DMS 273 (cell line): Measurements from ENCODE around the gene ADRA1B.

ENCODE experiments used
- DNase-seq: peaks from one replicate; lab custom pipeline; 2025; ENCODE audit not compliant: unreplicated experiment; lab: John Stamatoyannopoulos, UW

The ADRA1B gene

DNA sequence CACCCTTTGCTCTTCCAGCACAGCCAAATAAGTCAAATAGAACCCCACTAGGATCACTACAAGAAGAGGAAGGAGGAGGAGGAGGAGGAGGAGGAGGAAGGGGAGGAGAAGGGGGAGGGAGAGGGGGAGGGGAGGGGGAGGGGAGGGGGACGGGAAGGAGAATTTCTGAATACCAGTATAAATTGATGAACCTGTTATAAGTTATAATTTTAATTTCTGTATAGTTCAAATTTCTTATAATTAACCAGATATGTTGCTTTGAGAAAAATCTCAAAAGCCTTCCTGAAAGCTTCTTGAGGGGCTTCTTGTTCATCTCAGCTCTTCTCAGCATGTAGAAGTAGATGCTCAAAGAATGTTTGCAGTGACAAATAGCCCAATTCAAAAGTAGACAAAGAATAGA lies 15.0 kb upstream of the ADRA1B start:
- no peak for DNase-seq

DNA sequence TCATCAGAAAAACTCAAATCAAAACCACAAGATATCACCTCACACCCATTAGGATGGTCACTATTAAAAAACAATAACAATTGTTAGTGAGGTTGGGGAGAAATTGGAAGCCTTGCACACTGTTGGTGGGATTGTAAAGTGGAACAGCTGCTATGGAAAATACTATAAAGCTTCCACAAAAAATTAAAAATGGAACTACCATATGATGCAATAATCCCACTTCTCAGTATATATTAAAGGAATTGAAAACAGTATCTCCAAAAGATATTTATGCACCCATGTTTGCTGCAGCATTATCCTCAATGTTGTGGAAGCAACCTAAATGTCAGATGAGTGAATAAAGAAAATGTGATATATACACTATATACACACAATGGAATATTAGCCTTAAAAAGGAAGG lies 14.5 kb upstream of the ADRA1B start:
- DNase-seq = no peak

DNA sequence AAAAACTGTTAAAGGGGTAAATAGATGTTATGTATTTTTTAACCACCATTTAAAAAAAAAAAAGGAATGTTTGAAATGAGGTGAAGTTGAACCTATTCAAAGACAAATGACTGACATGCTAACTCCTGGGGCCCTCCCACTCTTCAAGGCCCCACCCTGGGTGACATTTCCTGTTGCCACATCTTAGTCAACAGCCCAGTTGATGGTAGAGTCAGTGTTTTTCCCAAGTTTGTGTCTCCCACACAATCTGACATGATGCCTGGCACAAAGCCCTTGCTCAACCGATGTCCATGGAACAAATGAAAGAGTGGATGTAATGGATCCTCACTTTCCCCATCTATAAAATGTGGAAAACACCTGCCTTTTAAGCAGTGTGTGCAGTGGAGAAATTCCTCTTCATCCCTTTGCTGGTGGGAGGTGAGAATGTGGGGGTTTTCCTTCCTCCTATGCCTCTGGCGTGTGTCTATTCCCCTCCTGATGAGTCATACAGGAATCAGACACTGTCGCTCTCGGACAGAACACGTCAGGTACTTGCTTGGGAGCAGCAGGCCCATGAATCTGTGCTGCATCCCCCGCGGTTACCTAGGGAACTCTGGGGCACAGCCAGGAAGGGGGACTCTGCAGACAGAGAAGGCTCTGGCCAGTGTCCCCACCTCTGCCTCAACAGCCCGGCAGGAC lies 13.7 kb upstream of the ADRA1B start:
- no peak for DNase-seq

DNA sequence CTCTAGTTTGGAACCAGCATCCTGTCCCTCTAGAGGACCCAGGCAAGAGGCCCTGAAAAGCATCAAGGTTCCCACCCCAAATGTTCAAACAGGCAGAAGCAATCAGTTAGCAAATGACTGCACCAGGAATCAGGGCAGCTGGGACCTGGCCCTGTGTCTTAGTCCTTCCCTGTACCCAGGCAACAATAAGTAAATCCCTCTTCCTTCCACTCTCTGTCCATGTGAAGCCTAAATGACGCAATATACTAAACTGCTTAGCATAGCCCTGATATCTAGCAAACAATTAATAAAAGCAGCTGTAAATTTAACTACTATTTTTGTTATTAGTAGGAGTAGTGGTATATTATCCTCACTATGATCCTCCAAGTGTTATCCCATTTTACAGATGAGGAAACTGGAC lies 13.2 kb upstream of the ADRA1B start:
- DNase-seq = no peak

DNA sequence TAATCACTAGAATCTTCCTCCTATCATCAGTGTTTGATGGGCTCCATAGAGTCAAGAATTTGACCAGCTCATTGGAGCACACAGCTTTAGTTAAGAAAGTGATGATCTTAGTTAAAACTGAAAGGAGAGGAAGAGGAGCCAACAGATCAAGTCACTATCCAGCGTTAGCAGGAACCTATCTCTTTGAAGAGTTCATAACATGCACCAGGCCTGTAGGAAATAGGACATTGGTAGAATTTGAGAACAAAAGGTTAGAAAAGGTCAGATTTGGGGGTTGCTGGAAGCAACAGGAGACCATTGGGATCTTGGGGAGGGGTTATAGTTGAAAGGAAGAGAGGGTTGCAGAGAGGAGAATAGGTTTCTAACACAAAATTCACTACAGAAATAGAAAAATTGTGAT lies 11.4 kb upstream of the ADRA1B start:
- no peak for DNase-seq

DNA sequence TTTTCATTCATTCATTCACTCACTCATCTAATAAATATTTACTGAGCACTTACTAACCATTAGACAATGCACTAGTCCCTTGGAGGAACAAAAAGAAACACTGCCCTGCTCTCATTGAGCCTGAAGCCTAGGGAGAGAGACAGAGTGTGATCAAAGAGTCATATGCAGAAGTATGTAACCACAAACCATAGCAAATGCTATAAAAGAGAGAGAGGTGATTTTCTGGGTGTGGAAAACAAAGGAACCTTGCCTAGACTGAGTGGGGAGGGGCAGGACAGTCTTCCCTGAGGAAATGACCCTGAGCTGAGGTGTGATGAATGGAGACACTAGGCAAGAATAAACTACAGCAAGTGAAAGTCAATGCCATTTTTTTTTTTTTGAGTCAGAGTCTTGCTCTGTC lies 10.8 kb upstream of the ADRA1B start:
- no peak for DNase-seq

DNA sequence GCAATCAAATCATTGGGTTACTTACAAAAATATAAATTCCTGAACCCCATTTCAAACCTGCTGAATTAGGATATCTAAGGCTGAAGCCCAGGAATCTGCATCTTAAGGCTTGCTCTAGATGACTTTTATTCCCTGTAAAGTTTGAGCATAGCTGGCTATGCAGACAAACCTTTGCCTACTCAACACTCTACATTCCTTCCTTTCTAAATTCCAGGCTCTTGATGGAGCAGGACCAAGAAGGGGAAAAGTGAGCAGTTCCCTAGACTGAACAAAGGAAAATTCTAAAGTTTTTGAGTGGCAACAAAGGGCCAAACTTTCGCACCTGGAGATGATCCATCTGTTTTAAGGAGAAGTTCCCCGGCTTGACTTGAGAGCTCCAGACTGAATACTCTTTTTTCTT lies 9.8 kb upstream of the ADRA1B start:
- DNase-seq = no peak

DNA sequence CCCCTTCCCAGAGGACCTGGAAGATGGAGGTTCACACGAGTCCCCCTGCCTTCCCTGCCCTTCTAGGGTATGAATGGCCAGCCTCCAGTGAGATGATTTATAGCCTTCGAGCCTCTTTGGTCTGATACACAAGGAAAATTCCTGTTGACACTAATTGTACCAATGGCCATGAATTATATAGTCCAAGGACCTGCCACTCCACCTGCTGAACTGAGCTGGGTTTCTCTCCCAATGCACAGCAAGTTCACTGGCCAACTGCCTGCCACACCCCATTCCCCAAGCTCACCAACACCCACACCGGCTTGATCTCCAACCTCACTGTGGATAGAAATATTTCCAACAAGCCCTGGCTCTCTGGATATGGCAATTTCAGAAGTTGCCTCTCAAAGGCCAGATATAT lies 9.3 kb upstream of the ADRA1B start:
- DNase-seq = no peak

DNA sequence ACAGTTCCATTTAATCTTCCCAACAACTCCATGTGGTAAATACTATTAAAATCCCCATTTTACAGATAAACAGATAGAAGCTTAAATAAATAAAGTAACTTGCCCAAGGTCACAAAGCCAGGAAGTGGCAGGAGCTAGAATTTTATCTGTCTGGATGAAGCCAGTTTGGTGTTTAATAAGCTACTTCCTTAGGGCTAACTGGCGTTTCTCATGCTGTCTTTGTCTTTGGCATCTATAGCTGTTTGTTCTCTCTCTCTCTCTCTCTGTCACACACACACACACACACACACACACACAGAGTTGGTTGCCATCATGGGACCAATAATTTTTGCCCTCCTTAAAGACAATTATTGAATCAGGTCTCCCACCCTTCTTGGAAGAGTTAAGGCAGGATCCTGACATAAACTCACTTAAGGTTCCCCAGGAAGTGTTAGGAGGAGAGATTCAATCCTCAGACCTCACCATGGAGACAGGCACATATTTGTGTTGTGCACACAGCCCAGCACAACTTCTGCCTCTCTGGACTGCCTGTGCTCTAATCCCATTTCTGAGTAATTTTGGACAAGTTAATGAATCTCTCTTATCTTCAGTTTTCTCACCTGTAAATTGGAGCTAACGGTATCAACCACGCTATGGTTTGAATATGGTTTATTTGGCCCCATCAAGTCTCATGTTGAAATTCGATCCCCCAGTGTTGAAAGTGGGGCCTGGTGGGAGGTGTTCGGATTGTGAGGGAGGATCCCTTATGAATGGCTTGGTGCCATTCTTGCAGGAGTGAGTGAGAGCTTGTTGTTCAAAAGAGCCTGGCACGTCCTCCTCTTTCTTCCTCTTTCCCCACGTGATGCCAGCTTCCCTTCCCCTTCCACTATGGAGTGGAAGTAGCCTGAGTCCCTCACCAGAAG lies 8.3 kb upstream of the ADRA1B start:
- DNase-seq = no peak

DNA sequence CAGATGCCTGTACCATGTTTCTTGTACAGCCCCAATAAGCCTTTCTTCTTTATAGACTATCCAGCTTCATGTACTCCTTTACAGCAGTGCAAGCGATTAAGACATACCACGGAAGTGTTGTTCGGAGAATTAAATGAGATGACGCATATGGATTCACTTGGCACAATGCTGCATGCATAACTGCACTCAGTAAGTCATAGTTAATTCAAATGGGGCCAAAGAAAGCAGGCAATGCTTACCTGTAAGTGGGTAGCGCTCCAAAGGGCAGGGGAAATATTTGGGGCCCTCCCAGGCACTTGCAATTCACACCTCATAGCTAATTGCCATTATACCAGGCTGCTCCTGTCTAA lies 7.7 kb upstream of the ADRA1B start:
- no peak for DNase-seq

DNA sequence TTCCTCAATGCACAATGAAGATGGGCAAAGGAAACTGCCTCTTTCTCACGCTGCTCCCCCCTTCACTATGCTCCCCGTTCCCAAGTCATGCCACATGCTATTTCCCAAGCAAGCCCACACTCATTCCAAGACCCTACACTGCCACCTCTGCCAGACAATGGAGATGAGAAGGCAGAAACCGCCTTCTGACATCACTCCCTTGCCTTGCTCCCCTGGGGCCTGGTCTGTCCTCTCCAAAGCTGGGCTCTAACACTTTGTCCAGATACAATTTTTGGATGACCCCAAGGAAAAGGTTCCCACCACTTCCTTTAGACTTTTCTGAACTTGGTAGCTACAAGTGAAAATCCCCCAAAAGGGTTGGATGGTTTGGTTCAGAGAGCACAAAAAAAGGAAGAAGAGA lies 7.2 kb upstream of the ADRA1B start:
- no peak for DNase-seq

DNA sequence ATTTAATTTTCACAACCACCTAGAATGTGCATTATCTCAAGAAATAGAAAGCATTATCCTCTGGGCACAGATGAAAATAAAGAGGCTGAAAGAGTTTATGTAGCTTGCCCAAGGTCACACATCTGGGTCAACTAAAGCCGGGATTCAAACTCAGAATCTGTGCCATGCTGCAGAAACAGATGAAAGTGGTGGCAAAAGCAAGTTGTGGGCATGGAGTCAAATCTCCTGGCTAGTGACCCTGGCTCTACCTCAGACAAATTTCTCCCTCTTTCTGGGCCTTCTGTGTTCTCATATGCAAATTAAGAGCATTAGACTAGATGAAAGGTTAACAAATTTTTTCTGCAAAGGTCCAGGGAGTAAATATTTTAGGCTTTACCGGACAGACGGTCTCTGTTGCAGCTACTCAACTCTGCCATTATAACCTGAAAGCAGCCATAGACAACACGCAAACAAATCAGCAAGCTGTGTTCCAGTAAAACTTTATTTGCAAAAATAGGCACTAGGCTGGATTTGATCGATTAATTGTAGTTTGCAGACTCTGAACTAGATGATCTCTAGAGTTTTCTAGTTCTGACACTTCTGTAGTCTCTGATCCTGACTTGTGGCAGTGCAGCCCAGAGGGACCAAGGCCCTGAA lies 6.0 kb upstream of the ADRA1B start:
- no peak for DNase-seq

DNA sequence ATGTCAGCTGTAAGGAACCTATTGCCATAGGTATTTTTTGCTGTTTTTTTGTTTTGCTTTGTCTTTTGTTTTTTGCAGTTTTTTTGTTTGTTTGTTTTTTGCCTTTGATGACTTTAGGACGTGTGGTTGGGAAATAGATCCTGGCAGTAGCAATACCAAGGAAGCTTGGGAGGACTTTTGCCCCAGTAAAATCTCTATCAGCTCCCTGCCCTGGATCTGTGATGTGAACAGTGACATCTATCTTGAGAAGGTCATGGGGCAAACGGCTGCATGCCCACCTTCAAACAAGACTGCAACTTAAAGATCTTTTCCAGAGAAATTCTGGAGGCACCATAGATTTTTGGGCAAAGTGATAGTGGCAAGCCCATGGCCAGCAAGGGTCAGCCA lies 5.4 kb upstream of the ADRA1B start:
- DNase-seq = no peak

DNA sequence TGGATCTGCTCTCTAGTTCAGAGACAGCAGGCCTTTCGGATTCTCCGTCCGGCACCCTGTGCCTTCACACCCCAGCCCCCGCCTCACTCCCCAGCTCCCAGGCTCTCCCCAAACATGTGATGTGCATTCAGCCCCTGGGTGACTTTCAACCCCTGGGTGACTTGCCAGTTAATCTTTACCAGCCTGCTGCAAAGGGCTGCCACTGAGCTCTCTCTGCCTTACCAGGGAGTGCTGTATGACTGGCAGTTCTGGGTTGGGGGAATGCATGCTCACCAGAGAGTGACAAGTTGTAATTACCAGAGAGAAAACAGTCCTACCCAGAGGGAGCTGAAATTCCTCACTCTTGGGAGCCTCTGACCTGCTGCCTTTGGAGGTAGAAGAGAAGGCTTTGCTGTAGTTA lies 4.9 kb upstream of the ADRA1B start:
- no peak for DNase-seq

DNA sequence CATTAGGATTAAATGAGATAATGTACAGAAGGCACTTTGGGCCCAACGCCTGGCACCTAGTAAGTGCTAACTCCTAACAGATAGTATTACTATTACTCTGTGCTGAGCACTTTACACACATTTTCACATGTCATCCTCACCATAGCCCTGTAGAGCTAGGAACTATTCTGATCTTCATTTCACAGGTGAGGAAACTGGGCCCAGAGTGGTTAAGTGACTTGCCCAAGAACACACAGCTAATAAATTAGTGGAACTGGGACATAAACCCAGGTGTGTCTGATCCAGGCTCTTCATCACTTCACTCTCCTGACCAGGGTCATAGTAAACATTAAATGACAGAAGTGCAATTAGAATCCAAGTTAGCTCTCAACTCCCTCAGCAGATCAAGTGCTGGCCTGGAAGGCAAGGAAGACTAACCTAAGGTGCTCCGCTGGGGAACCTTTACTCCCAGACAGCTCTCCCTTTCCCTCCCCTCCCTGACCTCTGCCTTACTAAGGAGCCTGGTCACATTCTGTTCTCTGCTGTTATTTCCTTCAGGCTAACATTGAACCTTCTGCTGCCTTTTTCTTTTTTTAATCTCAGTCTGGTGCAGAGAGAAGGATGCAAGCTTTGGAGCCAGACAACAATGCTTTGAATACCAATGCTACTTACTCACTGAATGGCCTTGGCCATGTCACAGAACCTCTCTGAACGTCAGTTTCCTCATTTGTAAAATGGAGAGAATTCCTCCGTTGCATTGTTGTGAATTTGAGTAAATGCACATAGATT lies 4.1 kb upstream of the ADRA1B start:
- DNase-seq = no peak

DNA sequence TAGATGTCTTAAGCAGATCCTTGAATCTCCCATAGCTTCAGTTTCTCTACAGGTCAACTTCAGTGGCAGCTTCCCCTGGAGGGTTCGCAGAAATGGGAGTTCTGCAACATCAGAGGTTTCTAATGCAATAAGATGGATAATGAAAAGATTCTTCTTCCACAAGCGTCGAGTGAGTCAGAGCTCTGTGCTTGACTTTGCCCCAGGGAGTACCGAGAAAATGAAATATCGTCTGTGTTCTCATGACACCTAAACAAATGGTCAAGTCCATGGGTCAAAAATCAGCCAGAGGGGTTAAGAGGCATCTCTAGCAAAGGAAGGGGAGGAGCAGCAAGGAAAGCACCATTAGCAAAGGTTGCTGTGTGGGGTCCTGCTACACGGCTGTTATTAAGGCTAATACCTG lies 3.2 kb upstream of the ADRA1B start:
- DNase-seq = no peak

DNA sequence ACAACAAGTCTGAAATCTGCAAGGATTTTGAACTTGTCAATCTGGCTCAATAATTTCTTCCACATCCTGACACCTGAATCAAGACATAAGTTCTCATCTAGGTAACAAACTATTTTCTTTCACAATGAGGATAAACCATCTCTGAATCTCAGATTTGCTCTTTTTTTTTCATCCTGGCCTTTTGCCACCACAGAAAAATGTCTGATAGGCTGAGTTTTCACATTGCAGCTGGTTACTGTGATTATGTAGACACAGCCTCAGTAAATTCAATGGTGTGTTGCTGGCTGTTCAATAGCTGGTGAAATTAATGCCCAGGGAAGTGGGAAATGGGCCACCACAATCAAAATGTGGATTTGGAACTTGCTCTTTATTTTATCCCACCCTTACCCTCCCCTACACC lies 2.8 kb upstream of the ADRA1B start:
- DNase-seq = no peak

DNA sequence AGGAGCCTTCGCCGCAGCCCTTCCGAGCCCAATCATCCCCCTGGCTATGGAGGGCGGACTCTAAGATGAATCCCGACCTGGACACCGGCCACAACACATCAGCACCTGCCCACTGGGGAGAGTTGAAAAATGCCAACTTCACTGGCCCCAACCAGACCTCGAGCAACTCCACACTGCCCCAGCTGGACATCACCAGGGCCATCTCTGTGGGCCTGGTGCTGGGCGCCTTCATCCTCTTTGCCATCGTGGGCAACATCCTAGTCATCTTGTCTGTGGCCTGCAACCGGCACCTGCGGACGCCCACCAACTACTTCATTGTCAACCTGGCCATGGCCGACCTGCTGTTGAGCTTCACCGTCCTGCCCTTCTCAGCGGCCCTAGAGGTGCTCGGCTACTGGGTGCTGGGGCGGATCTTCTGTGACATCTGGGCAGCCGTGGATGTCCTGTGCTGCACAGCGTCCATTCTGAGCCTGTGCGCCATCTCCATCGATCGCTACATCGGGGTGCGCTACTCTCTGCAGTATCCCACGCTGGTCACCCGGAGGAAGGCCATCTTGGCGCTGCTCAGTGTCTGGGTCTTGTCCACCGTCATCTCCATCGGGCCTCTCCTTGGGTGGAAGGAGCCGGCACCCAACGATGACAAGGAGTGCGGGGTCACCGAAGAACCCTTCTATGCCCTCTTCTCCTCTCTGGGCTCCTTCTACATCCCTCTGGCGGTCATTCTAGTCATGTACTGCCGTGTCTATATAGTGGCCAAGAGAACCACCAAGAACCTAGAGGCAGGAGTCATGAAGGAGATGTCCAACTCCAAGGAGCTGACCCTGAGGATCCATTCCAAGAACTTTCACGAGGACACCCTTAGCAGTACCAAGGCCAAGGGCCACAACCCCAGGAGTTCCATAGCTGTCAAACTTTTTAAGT lies 819 bp downstream of the ADRA1B start:
- DNase-seq = no peak

DNA sequence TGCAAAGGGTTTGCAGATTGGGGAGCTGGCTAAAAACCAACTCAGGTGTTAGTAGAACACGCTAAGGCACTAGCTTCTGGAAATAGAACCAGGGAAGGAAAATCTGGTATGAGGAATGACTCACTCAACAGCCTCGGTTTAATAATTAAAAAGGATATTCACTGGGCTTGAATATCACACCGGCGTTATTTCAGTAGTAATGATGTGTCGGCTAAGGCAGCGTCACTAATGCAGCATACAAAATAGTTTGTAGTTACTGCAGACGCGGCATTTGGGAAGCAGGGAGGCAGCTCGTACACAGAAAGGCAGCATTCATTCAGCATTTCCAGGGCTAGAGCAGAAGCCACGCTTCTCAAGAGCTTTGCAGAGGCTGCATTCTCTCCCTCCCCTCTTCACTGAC lies 1.7 kb downstream of the ADRA1B start:
- DNase-seq = no peak

DNA sequence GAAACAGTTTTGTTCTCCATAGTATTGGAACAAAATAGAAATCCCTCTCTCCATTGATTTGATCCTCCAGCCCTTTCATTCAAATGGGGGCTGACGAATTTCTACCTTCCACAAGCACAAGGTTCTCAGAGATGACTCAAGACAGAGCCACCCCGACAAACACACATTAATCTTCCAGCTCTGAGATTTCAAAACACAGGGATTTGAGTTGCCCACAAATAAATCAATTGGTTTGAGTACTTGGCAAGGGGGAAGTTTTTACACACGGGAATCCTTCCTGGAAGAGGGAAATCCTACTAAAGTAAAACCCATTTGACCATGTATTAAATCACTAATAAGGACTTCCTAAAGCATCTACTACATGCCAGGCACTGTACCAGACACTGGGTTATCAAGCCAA lies 5.4 kb downstream of the ADRA1B start:
- no peak for DNase-seq

DNA sequence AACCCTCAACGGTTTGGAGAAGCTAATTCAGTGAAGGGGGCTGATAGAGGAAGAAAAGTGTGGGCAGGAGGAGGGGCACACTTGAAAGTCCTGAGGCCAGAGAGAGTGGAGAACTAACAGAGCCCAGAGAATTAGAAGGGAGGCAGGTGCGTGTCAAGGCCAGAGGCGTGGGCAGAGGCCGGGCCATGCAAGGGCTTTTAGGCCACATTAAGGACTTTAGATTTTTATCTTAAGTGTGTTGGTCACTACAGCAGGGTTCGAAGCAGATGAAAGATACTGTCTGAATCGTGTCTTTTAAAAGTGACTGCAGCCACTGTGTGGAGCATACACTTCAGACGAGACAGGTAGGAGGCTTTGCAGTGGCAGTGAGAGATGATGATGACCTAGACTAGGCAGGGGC lies 6.7 kb downstream of the ADRA1B start:
- DNase-seq = no peak
